GM19372 (cell line): ENCODE data around the gene AEBP1.

Experiments used
- ATAC-seq: cut with Tn5 transposase; IDR thresholded peaks from one replicate; pipeline ENCODE4 v1.9.1; 2021; ENCODE audit warnings: mild to moderate bottlenecking, low read depth, moderate library complexity; ENCODE audit not compliant: unreplicated experiment

Gene AEBP1

GRCh38 chr7:44083796-44084195 lies 20.3 kb upstream of the AEBP1 start:
- no peak for ATAC-seq

DNA sequence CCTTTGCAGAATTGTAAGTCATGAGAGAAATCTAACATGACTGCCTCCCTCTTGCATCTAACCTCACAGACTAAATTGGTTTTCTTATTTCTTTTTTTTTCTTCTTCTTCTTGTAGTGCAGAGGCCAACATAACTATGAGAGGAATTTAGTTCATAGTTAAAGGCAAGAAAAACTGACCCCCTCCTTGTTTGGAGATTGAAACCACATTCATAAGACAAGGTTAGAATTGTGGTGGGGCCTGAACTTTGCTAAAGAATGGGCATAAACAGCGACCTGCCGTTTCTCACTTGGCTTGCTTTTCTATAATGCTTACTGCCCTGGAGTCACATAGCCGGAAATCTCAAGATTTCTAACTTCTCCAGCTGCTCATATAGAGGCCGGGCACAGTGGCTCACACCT lies 19.4 kb upstream of the AEBP1 start:
- no peak for ATAC-seq

GRCh38 chr7:44085546-44085945 lies 18.6 kb upstream of the AEBP1 start:
- ATAC-seq, result no peak

DNA sequence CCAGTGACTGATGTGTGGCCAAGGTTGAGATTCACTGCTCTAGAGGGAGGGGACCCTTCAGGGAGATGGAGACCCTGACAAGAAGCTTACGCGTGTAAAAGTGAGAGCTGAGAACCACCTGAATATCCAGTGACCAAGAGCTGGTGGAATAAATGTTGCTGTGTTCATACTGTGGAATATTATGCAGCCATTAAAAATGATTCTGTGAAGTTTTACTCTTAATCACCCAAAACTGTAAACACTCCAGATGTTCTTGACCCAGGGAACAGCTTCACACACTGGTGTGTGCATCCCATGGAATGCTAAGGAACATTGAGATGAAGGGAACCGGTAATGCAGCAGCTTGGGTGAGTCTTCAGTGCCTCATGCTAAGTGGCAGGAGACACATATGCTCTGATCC lies 17.5 kb upstream of the AEBP1 start:
- ATAC-seq, result no peak

- no peak for ATAC-seq
Measured at GRCh38 chr7:44087911-44088838, 16.0 kb upstream of the AEBP1 start.

DNA sequence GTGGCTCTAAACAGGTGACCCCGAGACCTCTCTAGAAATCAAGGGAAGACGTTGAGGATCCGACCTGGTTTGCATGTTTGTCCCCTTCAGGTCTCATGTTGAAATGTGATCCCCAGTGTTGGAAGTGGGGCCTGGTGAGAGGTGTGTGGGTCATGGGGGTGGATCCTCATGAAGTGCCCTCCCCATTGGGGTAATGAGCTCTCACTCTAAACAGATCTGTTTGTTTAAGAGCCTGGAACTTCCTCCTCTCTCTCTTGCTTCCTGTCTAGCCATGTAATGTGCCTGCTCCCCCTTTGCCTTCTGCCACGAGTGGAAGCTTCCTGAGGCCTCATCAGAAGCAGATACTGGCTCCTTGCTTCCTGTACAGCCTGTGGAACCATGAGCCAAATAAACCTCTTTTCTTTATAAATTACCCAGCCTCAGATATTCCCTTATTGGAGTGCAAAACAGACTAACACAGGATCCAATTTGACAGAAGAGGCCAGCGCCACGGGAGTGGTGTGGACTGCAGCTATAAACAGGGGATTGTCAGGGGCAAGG lies 11.0 kb upstream of the AEBP1 start:
- no peak for ATAC-seq

DNA sequence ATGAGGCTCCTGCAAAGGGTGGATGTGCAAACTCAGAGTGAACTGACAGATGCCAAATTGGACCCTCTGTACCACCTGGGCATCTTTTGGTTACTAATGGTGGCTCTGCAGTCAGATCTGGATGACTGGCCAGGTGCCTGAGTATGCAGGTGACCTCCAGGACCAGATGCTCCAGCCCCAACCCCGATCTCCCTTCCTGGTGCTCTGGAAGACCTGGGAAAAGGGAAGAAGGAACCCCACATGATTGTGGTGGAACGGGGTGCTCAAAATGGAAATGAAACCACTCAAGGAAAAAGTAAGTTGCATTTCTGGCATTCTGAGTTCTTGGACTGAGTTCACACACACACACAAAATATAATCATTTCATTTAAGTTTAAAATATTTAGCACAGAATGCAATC lies 9.8 kb upstream of the AEBP1 start:
- ATAC-seq, result no peak

DNA sequence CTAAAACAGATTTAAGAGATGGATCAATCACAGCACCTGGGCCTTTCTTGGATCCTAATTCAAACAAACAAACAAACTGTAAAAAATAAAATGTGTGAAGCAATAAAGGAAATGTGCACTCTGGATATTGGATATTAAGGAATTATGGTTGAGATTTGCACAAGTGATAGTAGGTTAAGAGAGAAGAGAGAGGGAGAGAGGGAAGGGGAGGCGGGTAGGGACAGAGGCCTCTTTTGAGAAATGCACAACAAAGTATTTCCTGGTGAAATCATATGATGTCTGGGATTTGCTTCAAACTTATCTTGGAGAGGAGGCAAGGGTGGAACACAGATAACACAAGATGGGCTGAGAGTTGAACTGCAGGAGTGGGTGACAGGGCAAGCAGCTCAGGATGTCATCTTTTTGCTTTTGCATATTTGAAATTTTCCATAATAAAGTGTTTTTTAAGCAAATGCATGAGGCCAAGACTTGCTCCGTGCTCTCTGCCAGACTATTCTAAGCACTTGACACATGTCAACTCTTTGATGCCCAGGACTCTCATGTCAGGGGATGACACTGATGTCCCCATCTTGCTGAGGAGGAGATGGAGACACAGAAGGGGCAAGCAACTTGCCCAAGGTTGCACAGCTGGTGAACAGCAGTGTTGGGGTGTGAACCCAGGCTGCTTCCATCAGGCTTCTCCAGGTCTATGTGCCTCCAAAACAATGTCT lies 9.1 kb upstream of the AEBP1 start:
- ATAC-seq, result no peak

DNA sequence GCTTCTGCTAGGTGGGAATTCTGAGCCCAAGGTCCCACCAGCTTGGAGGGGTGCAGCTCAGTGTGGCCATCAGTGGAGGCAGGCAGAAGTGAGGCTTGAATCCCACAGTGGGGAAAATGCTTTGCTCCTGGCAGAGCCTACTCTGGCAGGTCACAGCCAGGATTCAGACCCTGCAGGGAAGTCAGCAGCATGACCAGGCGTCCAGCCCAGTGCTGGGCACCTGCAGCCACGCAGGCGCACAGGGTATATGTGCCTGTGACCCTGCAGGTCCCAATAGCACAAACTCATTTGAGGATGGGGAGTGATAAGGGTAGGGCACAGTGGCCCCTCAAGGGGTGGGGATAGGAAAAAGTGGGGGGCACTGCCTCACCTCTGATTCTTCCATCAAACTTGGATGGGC lies 8.4 kb upstream of the AEBP1 start:
- no peak for ATAC-seq

DNA sequence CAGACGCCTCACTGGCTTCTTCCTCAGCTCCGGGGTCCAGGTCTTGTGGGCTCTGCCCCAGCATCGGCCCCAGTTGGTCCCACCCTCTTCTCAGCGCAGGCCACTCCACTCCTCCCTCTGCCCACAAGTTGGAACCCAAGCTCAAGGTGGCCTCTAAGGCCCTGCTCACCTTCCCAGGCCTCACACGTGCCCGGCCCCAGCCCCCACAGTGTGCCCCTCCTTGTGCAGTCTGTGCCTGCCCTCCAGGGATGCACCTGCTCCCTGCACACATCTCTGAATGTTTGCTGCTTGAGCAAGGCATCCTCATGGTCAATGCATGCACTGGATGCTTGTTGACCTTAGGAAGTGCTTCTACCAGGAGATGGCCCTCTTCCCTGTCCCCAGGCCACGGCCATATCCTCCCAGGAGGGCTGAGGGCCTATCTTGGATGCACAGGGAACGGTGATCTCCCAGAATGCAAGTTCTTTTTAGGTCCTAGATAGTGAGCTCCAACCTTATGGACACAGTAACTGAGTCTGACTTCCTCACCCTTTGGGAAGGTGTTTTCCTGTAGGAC lies 7.7 kb upstream of the AEBP1 start:
- ATAC-seq, result no peak

DNA sequence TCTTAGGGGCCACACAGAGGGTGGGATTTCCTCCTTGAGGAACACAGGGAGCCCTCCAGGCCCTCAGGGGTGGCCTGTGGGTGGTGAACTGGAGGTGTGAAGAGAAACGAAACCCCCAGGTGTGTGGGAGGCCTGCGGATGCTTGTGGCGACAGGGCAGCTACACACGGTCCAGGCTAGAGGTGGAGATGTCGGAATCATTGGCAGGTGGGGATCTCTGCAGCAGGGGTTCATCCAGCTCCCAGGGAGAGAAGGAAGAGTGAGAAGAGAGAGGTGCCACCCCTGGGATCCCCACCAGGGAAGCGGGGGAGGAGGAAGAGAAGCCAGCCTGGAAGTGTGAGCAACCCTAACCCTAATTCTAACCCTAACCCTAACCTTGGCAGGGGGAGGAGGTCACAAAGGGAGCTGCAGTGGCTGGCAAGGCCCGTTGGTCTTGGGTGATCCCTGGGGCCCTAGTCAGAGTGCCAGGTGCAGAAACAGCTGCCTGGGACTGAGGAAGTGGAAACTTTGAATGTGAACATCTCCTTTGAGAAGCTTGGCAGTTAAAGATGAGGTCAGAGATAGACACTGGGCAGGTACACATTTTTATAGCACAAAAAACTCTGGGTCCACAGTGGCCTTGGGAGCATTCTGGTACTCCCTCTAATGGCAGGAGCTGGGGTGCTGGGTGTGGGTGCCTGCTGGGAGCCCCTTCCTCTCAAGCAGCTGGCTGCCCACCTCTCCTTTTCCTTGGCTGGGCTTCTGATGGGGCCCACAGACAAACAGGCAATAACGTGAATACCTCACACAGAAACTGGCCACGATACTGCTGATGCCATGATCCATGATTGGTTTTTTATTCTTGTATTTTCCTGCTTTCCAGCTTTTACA lies 6.8 kb upstream of the AEBP1 start:
- no peak for ATAC-seq

GRCh38 chr7:44098092-44099068 lies 5.8 kb upstream of the AEBP1 start:
- no peak for ATAC-seq

DNA sequence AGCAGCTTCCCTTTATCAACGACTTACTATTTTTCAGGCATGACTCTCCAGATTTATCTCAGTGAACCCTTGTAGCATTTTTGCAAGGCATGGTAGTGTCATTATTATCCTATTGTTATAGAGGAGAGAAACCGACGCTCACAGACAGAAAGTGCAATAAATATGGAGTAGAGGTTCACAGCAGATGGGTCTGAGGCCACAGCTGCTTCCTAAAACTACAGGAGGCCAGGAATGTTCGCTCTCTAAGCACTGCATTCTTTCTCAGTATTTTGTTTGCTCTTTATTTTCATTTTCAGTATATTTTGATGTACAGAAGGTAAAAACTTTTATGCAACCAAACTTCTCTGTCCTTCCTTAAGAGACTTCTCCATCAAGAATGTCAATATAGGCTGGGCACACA lies 4.5 kb upstream of the AEBP1 start:
- ATAC-seq, result no peak

- no peak for ATAC-seq
Measured at GRCh38 chr7:44100458-44101302, 3.5 kb upstream of the AEBP1 start.

DNA sequence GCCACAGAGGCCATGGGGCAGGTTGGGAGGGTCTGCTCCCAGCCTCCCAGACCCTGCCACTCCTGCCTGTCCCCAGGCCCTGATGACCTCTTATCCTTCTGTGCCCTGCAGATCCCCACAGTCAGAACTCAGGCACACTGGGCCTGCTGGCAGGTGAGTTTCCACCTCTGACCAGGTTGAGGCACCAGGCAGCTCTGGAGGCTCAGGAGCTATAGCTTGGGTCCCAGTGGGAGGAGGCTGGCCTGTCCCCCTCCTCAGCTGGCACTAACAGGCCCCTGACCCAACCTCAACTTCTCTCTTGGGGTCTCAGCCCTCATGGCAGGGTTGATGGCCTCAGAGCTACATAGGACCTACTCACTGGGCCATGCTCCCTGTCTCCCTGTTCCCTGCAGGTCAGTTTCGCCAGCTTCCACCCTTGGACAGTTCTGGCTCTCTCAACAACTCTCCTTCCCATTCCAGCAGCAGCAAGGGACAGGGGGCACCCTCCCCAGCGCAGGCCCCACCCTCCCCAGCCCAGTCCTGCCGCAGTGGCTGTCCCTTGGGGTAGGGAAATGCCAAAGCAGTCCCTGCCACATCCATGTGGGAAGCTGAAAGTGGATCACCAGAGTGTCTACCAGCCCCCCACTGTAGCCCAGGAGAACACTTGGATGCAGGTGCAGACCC lies 2.7 kb upstream of the AEBP1 start:
- no peak for ATAC-seq

GRCh38 chr7:44101966-44102845 lies 1.9 kb upstream of the AEBP1 start:
- ATAC-seq, result no peak
